Endothelial cell of umbilical vein (primary cell): ENCODE data around the gene EXD2. TPM values are rescaled to one million over a fixed set of nuclear protein-coding genes. Genes with fewer than 3 reads are reported as not detected.

Source experiments
- BruUV-seq: library from RNA; stranded (reverse); fragments of 400-500 nt; replicated peaks from 2 replicates; lab custom pipeline; 2021; lab: Mats Ljungman, UMichigan
- CTCF ChIA-PET: fragments of 300-600, 350-600 bp; sonication (Branson Sonifier 250); formaldehyde crosslinking; loops from one replicate; lab custom pipeline; 2021; ENCODE audit warnings: antibody characterized with exemption, inconsistent platforms; lab: Charles Lee
- POLR2A ChIA-PET: fragments of 300-600, 350-600 bp; sonication (Branson Sonifier 250); formaldehyde crosslinking; loops from one replicate; lab custom pipeline; 2021; ENCODE audit warnings: antibody characterized with exemption, inconsistent platforms; lab: Charles Lee
- DNase-seq: peaks from one replicate; pipeline ENCODE4 v3.0.0-alpha.2; 2011; ENCODE audit warnings: low read depth, low spot score
- FAIRE-seq: peaks from 2 replicates; lab custom pipeline; 2011; peaks lifted over from hg19 to GRCh38; lab: Jason Lieb, UNC
- H2AFZ ChIP-seq: 2 replicates; pipeline ENCODE4 v1.6.0; 2012; ENCODE audit warnings: low read depth, low read length, control low read depth, inconsistent platforms
- H3K27ac ChIP-seq: 2 replicates; pipeline ENCODE4 v1.5.1; 2011; ENCODE audit warnings: low read depth, mild to moderate bottlenecking, control low read depth, low read length, moderate library complexity; ENCODE audit not compliant: insufficient read depth
- H3K27me3 ChIP-seq, 2 experiments: 2 replicates each; pipeline versions ENCODE4 v1.6.0 to v1.6.1; 2011; ENCODE audit warnings: low read length in 2 of 2, mixed read lengths in 1 of 2; ENCODE audit not compliant: control insufficient read depth in 2 of 2, insufficient read depth in 2 of 2
- H3K36me3 ChIP-seq, 2 experiments: 2 replicates in 1 of 2; 3 replicates in 1 of 2; pipeline ENCODE4 v1.5.1; 2011; ENCODE audit warnings: low read length in 2 of 2, mild to moderate bottlenecking in 1 of 2, moderate library complexity in 1 of 2; ENCODE audit not compliant: control insufficient read depth in 2 of 2, insufficient read depth in 2 of 2; ENCODE audit errors: extremely low read depth in 1 of 2
- H3K4me1 ChIP-seq: 3 replicates; pipeline ENCODE4 v1.5.1; 2011; ENCODE audit warnings: mild to moderate bottlenecking, low read length; ENCODE audit not compliant: control insufficient read depth, insufficient read depth; ENCODE audit errors: extremely low read depth
- H3K4me2 ChIP-seq: 2 replicates; pipeline ENCODE4 v1.6.1; 2011; ENCODE audit warnings: low read length, control low read depth, mixed read lengths; ENCODE audit not compliant: insufficient read depth
- H3K4me3 ChIP-seq, 3 experiments: fragments of 200-600 bp in 1 of 3; sonication (generic), shearing (Covaris generic) in 1 of 3; replicated peaks in 1 of 3; 2 replicates each; pipeline ENCODE4 v1.5.1; 2011 to 2016; ENCODE audit warnings: control low read depth in 3 of 3, low read length in 3 of 3, mild to moderate bottlenecking in 2 of 3, inconsistent platforms in 1 of 3, low read depth in 1 of 3, moderate library complexity in 1 of 3; ENCODE audit not compliant: insufficient read depth in 1 of 3
- H3K79me2 ChIP-seq: 2 replicates; pipeline ENCODE4 v1.6.0; 2012; ENCODE audit warnings: low read length, inconsistent platforms; ENCODE audit not compliant: control insufficient read depth, insufficient read depth
- H3K9ac ChIP-seq: replicated peaks from 2 replicates; pipeline ENCODE3; 2011; ENCODE audit warnings: low read length, control low read depth; ENCODE audit not compliant: insufficient read depth; ENCODE audit errors: extremely low read depth
- H3K9me1 ChIP-seq: replicated peaks from 3 replicates; pipeline ENCODE4 v1.6.0; 2011; ENCODE audit warnings: mild to moderate bottlenecking, low read length; ENCODE audit not compliant: control insufficient read depth, insufficient read depth; ENCODE audit errors: extremely low read depth
- H3K9me3 ChIP-seq: replicated peaks from 2 replicates; pipeline ENCODE4 v1.5.1; 2012; ENCODE audit warnings: low read length, inconsistent platforms; ENCODE audit not compliant: control insufficient read depth, insufficient read depth
- H4K20me1 ChIP-seq: replicated peaks from 2 replicates; pipeline ENCODE3; 2011; ENCODE audit warnings: mild to moderate bottlenecking, low read length; ENCODE audit not compliant: control insufficient read depth, insufficient read depth; ENCODE audit errors: extremely low read depth
- FOS ChIP-seq: IDR thresholded peaks from 2 replicates; pipeline ENCODE4 v1.6.1; 2011; ENCODE audit warnings: mild to moderate bottlenecking, low read length, moderate library complexity, borderline replicate concordance; ENCODE audit not compliant: insufficient read depth
- GATA2 ChIP-seq: IDR thresholded peaks from 2 replicates; pipeline ENCODE4 v1.7.0; 2011; ENCODE audit warnings: low read depth, mild to moderate bottlenecking, moderate library complexity, mixed read lengths, low read length; ENCODE audit not compliant: insufficient read length, insufficient read depth
- JUN ChIP-seq: IDR thresholded peaks from 2 replicates; pipeline ENCODE4 v1.6.1; 2011; ENCODE audit warnings: borderline replicate concordance, low read depth; ENCODE audit not compliant: insufficient read length, insufficient read depth
- MYC ChIP-seq: IDR thresholded peaks from one replicate; pipeline ENCODE4 v1.6.1; 2011; ENCODE audit warnings: mild to moderate bottlenecking, low read depth, low read length
- POLR2AphosphoS5 ChIP-seq: IDR thresholded peaks from 2 replicates; pipeline ENCODE4 v1.6.1; 2012; ENCODE audit warnings: low read depth, mild to moderate bottlenecking, control low read depth, low read length, moderate library complexity; ENCODE audit not compliant: insufficient read depth
- dilution Hi-C: fragments of 300-500 bp; cut with MboI; formaldehyde crosslinking; loops from one replicate; pipeline ENCODE4 v1.15.0; 2019; ENCODE audit warnings: low sequenced_read_pairs; ENCODE audit not compliant: extremely low pct_ligation_motif_present
- intact Hi-C: fragments of 100-400 bp; cut with micrococcal nuclease; formaldehyde crosslinking; loops from one replicate; pipeline ENCODE4 v1.10.0; 2022
- polyA plus RNA-seq, 4 experiments: library from polyadenylated mRNA; depleted of rRNA in 3 of 4; stranded (reverse) in 3 of 4; unstranded in 1 of 4; fragments of >200 nt; gene quantifications; 2 replicates each; pipeline versions ENCODE4 v1.2.1 to v1.2.3, GENCODE V29; 2011 to 2012; ENCODE audit warnings: missing spikeins in 1 of 4
- total RNA-seq: library from RNA; stranded (reverse); gene quantifications from 2 replicates; pipeline ENCODE4 v1.2.3, GENCODE V29; 2021
- TF ChIP-seq, protein P1 (sequence below), 2 donors: IDR thresholded peaks; 1 replicate in 1 of 2; 2 replicates in 1 of 2; pipeline ENCODE4 v1.5.1; 2011; ENCODE audit warnings: low read length in 2 of 2, mild to moderate bottlenecking in 2 of 2, moderate library complexity in 2 of 2, control low read depth in 1 of 2, inconsistent platforms in 1 of 2, low read depth in 1 of 2; ENCODE audit not compliant: insufficient read depth in 1 of 2; ENCODE audit errors: extremely low read depth in 1 of 2
- TF ChIP-seq, protein P2 (sequence below): IDR thresholded peaks from 2 replicates; pipeline ENCODE4 v1.6.1; 2011; ENCODE audit not compliant: insufficient read depth, insufficient read length

The EXD2 gene
- total and polyA plus RNA-seq, 2 donors (not counting 3 experiments of a cell fraction or from before 2014, with no cell fraction given) = 11.6 to 22.6 TPM

DNA sequence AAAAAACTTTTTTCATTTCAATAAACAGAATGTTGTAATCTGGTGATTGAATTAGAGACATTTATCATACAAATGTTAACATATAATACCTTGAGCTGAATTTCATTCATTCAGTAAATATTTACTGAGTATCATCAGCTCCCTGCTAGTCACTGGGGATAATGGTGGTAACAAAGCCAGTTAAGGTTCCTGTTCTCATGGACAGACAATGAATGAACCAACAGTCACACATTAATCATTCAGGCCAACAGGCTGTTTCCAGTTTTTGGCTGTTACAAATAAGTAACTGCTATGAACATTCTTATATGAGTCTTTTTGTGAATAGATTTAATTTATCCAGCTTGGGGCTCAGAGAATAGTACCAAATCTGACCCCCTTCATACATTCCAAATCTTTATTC lies 13.5 kb downstream of the EXD2 start:
- DNase-seq = peak; percentile 29
- Histone ChIP-seq H4K20me1 (no peaks in the 10 kb centered on the region), H3K27ac (no peak overlapping the region), H3K4me1 (no peaks in the 10 kb centered on the region), H3K9me1 (no peaks in the 10 kb centered on the region), H3K9me3 (no peaks in the 10 kb centered on the region), H2AFZ (no peak overlapping the region), H3K4me2 (no peak overlapping the region), H3K36me3 (no peaks in the 10 kb centered on the region), H3K4me3 (no peak overlapping the region), H3K79me2 (peaks cover 2% of the 10 kb centered on the region), H3K9ac (no peak overlapping the region), H3K27me3 (no peaks in the 10 kb centered on the region)
- dilution Hi-C loops (no loop called here), intact Hi-C loops (no loop called here)
- peak; percentile 59 for FAIRE-seq
- no TSS peak for BruUV-seq
- POLR2A ChIA-PET = no interaction called here
- TF ChIP-seq, protein P1, sequence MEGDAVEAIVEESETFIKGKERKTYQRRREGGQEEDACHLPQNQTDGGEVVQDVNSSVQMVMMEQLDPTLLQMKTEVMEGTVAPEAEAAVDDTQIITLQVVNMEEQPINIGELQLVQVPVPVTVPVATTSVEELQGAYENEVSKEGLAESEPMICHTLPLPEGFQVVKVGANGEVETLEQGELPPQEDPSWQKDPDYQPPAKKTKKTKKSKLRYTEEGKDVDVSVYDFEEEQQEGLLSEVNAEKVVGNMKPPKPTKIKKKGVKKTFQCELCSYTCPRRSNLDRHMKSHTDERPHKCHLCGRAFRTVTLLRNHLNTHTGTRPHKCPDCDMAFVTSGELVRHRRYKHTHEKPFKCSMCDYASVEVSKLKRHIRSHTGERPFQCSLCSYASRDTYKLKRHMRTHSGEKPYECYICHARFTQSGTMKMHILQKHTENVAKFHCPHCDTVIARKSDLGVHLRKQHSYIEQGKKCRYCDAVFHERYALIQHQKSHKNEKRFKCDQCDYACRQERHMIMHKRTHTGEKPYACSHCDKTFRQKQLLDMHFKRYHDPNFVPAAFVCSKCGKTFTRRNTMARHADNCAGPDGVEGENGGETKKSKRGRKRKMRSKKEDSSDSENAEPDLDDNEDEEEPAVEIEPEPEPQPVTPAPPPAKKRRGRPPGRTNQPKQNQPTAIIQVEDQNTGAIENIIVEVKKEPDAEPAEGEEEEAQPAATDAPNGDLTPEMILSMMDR (IDR thresholded peaks at IDR 0.05; ENCODE audit: extremely low read depth in 1 of 2, insufficient read depth in 1 of 2, low read depth in 1 of 2, low read length in 2 of 2) = no peak
- TF ChIP-seq FOS (no peak), POLR2AphosphoS5 (no peak), GATA2 (no peak), JUN (no peak), MYC (no peak)
- TF ChIP-seq, protein P2, sequence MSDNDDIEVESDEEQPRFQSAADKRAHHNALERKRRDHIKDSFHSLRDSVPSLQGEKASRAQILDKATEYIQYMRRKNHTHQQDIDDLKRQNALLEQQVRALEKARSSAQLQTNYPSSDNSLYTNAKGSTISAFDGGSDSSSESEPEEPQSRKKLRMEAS = no peak
- CTCF ChIA-PET = no interaction called here
